Glutamatergic neuron (in vitro differentiated cells): ENCODE measurements around the gene CCDC172. TPM values are rescaled to one million over a fixed set of nuclear protein-coding genes. Genes with fewer than 3 reads are reported as not detected.

ENCODE experiments used
- DNase-seq: peaks from one replicate; pipeline ENCODE4 v3.0.0; 2022
- H3K27ac Mint-ChIP-seq: one replicate; pipeline ENCODE4 v1.8.0; 2020; ENCODE audit warnings: mild to moderate bottlenecking, mixed read lengths, inconsistent platforms; ENCODE audit not compliant: unreplicated experiment
- H3K27me3 Mint-ChIP-seq: one replicate; pipeline ENCODE4 v1.8.0; 2020; ENCODE audit warnings: mild to moderate bottlenecking, moderate library complexity, mixed read lengths, inconsistent platforms; ENCODE audit not compliant: unreplicated experiment
- H3K36me3 Mint-ChIP-seq: one replicate; pipeline ENCODE4 v1.8.0; 2020; ENCODE audit warnings: mild to moderate bottlenecking, mixed read lengths, inconsistent platforms; ENCODE audit not compliant: unreplicated experiment
- H3K4me1 Mint-ChIP-seq: one replicate; pipeline ENCODE4 v1.8.0; 2020; ENCODE audit warnings: mild to moderate bottlenecking, low read depth, mixed read lengths, inconsistent platforms; ENCODE audit not compliant: unreplicated experiment
- H3K4me3 Mint-ChIP-seq: one replicate; pipeline ENCODE4 v1.8.0; 2020; ENCODE audit warnings: mild to moderate bottlenecking, mixed read lengths, inconsistent platforms; ENCODE audit not compliant: unreplicated experiment
- H3K9me3 Mint-ChIP-seq: one replicate; pipeline ENCODE4 v1.8.0; 2020; ENCODE audit warnings: mild to moderate bottlenecking, moderate library complexity, mixed read lengths, inconsistent platforms; ENCODE audit not compliant: unreplicated experiment
- CTCF ChIP-seq: fragments of 200-600 bp; sonication (generic); IDR thresholded peaks from one replicate; pipeline ENCODE4 v1.5.0; 2021; ENCODE audit not compliant: partially characterized antibody, unreplicated experiment
- total RNA-seq: library from RNA; stranded (reverse); fragmentation: NEBNext Ultra II Directional; extraction: Animal tissue kit (Norgen Biotek cat#: 25700); gene quantifications from one replicate; pipeline ENCODE4 v1.2.1, GENCODE V29; 2021; ENCODE audit not compliant: unreplicated experiment

Gene CCDC172
- total RNA-seq, 1 donor from 2014 or later = not detected

GRCh38 chr10:116311706-116312490, 12.3 kb upstream of the CCDC172 start:
- Mint-ChIP-seq H3K36me3 (peaks cover 11% of the 10 kb centered on the region), H3K4me3 (no peak overlapping the region), H3K27me3 (peaks cover 2% of the 10 kb centered on the region), H3K27ac (no peak overlapping the region), H3K9me3 (no peaks in the 10 kb centered on the region), H3K4me1 (peaks cover 4% of the 10 kb centered on the region)
- DNase-seq = no peak
- TF ChIP-seq CTCF = no peak

DNA sequence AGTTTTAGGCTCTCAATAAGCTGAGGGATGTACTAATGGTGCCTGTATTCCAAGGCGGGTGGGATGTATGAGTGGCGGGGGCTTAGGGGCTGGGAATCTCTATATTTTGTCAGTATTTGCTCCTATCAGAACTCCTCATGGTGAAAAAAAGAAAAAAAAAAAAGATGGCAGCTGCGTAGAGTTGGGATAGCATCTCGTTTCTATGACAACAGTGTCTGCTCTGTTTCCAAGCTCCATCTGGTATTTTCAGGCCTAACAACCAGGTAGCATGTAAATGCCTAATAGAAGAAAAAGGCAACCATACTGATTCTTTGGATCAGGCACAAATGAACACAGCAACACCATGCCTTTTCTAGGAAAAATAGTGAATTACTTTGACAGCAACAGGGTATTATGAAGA, 11.7 kb upstream of the CCDC172 start:
- Mint-ChIP-seq H3K9me3 (no peaks in the 10 kb centered on the region), H3K4me3 (no peak overlapping the region), H3K4me1 (peaks cover 4% of the 10 kb centered on the region), H3K27ac (no peak overlapping the region), H3K36me3 (peaks cover 11% of the 10 kb centered on the region), H3K27me3 (peaks cover 2% of the 10 kb centered on the region)
- DNase-seq = no peak
- no peak for TF ChIP-seq CTCF

- peaks cover 2% of the 10 kb centered on the region for H3K27me3 Mint-ChIP-seq
- no peak for TF ChIP-seq CTCF
- no peaks in the 10 kb centered on the region for H3K9me3 Mint-ChIP-seq
- no peak for DNase-seq
- H3K36me3 Mint-ChIP-seq = peaks cover 11% of the 10 kb centered on the region
- peaks cover 4% of the 10 kb centered on the region for H3K4me1 Mint-ChIP-seq
- H3K4me3 Mint-ChIP-seq = no peak overlapping the region
- H3K27ac Mint-ChIP-seq = no peak overlapping the region
These were observed 7.7 kb upstream of the CCDC172 start for GRCh38 chr10:116316503-116316902.

- H3K9me3 Mint-ChIP-seq = no peaks in the 10 kb centered on the region
- DNase-seq = no peak
- H3K4me1 Mint-ChIP-seq = no peaks in the 10 kb centered on the region
- H3K27me3 Mint-ChIP-seq = no peaks in the 10 kb centered on the region
- no peaks in the 10 kb centered on the region for H3K36me3 Mint-ChIP-seq
- TF ChIP-seq CTCF = no peak
- H3K27ac Mint-ChIP-seq = no peak overlapping the region
- no peak overlapping the region for H3K4me3 Mint-ChIP-seq
These were observed 845 bp downstream of the CCDC172 start for GRCh38 chr10:116324951-116325635.

DNA sequence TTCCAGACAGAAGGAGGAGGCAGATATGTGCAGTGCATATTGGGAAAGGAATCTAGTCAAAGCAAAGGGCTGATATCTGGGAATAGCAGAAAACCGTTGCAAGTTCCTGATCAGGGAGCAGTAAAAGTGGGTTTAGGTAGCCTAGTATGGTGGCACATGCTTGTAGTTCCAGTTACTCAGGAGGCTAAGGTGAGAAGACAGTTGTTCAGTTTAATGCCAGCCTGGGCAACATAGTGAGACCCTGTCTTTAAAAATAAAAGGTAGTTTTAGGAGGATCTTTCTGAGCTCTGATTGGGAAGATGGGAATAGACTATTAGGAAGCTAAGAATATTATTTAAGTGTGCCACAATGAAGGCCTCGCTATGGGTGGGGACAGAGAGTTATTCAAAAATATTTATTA, 1.7 kb downstream of the CCDC172 start:
- Mint-ChIP-seq H3K4me3 (no peak overlapping the region), H3K36me3 (no peaks in the 10 kb centered on the region), H3K4me1 (no peaks in the 10 kb centered on the region), H3K27me3 (no peaks in the 10 kb centered on the region), H3K9me3 (no peaks in the 10 kb centered on the region), H3K27ac (no peak overlapping the region)
- no peak for TF ChIP-seq CTCF
- DNase-seq = no peak
